IMR-90 (cell line): ENCODE measurements around the gene KCNH5.

ENCODE experiments used
- CEBPB ChIP-seq: IDR thresholded peaks from 2 replicates; pipeline ENCODE4 v1.6.1; 2012; ENCODE audit warnings: low read depth, low read length, improper control_type of control experiment
- CTCF ChIP-seq: conservative IDR thresholded peaks from 2 replicates; pipeline ENCODE4 v1.5.1; 2012; ENCODE audit warnings: mild to moderate bottlenecking, low read depth, low read length, improper control_type of control experiment
- ELK1 ChIP-seq: fragments of 150-350 bp; IDR thresholded peaks from 2 replicates; pipeline ENCODE4 v1.6.1; 2016; ENCODE audit warnings: low read depth, mild to moderate bottlenecking, low read length, moderate library complexity, borderline replicate concordance
- MXI1 ChIP-seq: IDR thresholded peaks from 2 replicates; pipeline ENCODE4 v1.6.1; 2012; ENCODE audit warnings: low read depth, mild to moderate bottlenecking, low read length, moderate library complexity, borderline replicate concordance
- POLR2A ChIP-seq: IDR thresholded peaks from 2 replicates; pipeline ENCODE4 v1.6.1; 2012; ENCODE audit warnings: mild to moderate bottlenecking, low read depth, low read length
- RAD21 ChIP-seq: IDR thresholded peaks from 2 replicates; pipeline ENCODE4 v1.6.1; 2012; ENCODE audit warnings: low read length, improper control_type of control experiment
- RCOR1 ChIP-seq: IDR thresholded peaks from 2 replicates; pipeline ENCODE4 v1.6.1; 2012; ENCODE audit warnings: mild to moderate bottlenecking, low read length, improper control_type of control experiment; ENCODE audit not compliant: insufficient replicate concordance
- SMC3 ChIP-seq: fragments of 150-350 bp; IDR thresholded peaks from 2 replicates; pipeline ENCODE4 v1.6.1; 2016; ENCODE audit warnings: low read depth, mild to moderate bottlenecking, antibody characterized with exemption, low read length, moderate library complexity
- USF2 ChIP-seq: fragments of 150-350 bp; IDR thresholded peaks from 2 replicates; pipeline ENCODE4 v1.6.1; 2017; ENCODE audit warnings: mild to moderate bottlenecking, antibody characterized with exemption, low read length, low read depth

- TF ChIP-seq CTCF (no peak), RAD21 (no peak), POLR2A (no peak), RCOR1 (no peak), CEBPB (no peak), USF2 (no peak), ELK1 (no peak), MXI1 (no peak), SMC3 (no peak)
These were observed 162.3 kb downstream of the KCNH5 start for GRCh38 chr14:62882967-62883366.
